Cerebellar nuclear complex (tissue), 1 donor: Measurements from ENCODE around the gene TP63.

Source experiments
- DNase-seq, 2 experiments: peaks; one replicate each; lab custom pipeline; 2025; lab: John Stamatoyannopoulos, UW

TP63 gene

DNA sequence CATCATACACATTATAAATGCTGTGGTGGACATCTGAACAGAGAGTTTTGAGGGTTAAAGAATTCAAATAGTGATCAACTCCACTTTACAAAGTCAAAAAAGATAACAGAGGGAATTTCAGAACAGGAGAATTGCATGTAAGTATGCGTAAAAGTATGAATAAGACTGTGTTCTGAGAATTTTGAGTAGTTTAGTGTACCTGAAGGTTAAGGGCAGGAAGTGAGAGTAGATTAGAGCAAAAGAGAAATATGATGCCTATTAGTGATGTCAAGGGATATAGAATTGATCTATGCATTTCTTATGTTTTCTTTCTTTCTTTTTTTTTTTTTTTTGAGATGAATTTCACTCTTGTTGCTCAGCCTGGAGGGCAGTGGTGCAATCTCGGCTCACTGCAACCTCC lies 53.1 kb downstream of the TP63 start:
- no peak for DNase-seq

DNA sequence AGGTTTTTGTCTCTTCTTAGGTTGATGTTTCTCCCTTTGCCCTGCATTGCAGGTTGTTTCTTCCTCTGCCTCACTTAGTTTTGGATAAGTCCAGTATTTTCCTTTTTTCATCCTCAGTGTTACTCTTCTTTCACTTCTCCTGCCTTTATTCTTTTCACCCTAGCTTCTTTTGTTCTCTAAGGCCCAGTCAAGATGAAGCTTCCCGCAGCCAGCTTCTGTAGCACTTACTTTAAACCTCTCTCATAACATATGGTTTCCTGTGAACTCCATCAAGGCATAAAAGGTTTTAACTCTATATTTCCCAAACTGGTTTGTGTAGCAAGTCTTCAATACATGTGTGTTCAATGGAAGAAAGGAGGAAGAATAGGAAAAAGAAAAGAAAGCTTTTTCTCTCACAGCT lies 54.1 kb downstream of the TP63 start:
- no peak for DNase-seq

DNA sequence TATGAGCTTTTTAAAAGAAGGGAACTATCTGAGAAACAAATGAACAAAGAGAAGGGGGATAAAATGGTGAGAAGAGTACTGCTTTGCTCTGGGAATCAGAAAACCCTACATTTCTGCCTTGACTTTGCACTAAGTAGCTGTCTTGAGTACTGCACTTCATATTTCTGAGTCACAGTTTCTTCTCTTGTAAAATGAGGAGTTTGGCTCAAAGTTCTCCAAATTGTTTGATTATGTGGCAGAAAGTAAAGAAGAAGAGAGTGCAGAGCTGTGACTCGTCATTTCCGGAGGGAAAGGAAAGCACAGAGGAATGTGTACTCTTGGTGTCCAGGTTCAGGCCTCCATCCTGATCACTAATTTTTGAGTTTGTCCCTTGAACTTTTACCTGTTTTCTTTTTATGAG lies 54.7 kb downstream of the TP63 start:
- DNase-seq, result no peak

DNA sequence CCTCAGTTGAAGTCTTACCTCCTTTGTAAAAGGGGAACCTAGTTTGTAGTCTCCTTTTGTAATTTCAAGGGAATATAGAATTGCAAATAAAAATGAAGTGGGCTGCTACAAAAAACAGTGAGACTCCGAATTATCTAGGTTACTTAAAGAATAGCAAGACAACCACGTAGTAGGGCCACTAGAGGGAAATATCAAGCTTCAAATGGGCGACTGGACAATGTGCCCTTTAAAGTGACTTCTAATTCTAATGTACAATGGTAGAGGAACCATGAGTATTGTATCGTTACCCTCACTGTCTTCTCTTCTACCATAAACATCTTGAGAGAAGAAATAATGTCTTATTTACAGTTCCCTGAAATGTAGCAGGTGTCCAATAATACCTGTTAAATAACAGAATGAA lies 56.3 kb downstream of the TP63 start:
- DNase-seq, result no peak

DNA sequence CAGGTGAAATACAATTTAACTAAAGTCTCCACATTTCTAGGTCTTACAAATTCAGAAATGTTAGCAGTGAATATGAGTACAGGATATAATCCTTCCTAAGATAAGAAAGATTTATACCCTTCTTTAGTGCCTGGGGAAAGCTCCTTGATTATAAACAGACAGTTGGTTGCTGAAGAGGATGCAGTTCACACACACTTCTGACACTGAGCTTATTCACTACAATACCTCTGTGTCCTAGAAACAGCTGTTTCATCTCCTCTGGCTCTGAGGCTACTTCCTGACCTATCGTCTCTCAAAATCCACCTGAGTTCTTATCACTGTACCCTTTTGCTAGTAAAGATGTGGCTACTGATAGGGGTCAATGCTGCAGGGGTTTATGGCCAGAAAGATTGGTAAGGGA lies 57.1 kb downstream of the TP63 start:
- DNase-seq, result no peak

DNA sequence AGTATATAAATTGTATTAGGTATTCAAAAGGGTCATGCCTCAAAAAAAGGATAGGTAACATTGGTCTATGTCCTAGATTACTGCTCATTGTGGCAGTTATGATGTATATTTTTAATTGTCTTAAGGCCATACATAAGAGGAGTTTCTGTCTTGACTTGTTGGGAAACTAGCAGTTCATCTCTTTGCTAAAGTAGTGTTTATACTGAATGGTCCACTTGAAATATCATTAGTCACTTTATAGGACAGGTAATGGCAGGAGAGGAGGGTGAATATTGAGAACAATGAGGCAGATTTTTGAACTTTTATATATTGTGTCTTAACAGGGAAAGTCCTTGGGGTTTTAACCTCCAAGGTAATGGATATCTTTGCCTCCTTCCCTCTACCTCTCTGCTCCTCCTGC lies 58.4 kb downstream of the TP63 start:
- no peak for DNase-seq

DNA sequence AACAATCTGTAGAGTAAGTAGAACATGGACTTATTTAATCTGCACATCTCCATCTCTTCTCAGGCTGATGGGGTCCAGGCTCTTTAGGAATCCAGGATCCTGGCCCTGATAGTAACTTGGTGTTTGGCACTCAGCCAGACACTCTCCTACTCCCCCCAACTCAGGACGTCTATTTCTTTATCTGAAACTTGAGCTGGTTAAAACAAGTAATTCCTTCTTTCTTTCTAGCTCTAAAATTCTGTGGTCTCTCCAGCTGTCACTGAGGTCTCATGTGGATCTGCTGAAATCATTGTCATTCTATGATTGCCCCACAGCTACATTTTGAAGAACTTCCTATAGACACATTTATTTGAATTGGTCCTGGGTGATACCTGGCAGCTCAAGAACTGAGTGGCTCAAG lies 59.0 kb downstream of the TP63 start:
- no peak for DNase-seq

DNA sequence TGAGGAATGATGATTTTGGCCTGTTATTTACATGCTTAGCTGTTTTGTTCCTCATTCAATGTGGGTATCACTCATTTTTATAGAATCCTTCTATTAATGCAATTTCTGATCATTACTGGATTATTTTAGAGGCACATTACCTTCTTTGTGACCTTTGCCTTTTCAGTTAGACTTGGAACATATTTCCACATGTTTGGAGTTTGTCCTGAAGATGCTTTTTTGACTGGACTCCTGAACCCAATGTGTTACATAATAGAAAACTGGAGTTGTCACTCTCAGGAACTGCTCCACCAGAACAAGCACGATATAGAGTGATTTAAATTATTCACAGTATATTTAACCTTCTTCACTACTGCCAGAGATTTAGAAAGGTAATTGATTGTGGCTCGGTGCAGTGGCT lies 59.5 kb downstream of the TP63 start:
- no peak for DNase-seq

DNA sequence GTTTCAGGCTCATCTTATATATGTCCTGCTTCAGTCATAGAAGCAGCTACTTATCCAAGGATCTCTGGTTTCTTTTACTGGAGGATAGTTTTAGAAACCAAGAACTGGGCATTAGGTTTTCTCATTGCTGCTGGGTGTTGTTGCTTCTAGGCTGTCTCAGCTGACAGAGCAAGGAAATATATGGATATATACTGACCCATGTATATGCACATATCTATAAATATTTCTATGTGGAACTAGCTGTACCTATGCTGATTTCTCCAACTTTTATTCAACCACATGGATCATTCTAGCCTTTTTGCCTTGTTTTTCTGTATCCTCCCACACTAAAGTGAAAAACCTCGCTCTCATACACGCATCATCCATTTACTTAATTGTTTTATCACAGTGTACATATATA lies 64.2 kb downstream of the TP63 start:
- DNase-seq, result no peak

DNA sequence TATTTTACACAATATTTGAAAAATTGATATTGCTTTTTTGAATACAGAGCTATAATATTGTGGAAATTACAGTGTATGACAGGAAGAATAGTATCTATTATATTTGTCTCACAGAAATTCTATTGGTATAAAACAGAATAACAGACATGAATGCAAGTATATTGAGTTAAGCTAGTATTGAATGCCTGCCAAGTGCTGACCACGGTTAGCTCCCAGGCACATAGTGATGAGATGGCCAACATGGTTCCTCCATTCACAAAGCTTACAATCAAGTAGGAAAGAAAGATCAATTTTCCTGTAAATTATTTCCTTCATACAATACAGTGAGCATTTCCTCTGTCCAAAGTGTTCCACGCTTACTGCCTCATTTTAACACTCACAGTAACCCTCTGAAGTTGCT lies 67.6 kb downstream of the TP63 start:
- no peak for DNase-seq

DNA sequence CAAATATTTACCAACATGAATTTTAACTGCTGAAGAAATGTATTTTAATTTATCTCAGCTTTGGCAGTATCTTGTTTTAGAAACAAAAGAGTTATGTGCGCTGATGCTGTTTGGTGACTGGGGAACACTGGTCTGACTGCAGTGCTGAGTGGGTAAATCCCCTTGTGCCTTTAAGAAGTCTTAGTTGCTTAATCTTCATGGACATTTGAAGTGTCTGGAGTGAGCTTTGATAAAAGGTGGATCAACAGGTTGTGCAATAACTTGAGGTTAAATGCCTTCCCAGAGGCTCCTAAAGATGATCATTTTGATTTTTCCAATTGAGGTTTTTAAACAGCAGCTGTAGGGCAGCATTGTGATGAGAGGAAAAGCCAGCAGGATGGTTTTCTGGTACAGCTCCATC lies 68.7 kb downstream of the TP63 start:
- no peak for DNase-seq

DNA sequence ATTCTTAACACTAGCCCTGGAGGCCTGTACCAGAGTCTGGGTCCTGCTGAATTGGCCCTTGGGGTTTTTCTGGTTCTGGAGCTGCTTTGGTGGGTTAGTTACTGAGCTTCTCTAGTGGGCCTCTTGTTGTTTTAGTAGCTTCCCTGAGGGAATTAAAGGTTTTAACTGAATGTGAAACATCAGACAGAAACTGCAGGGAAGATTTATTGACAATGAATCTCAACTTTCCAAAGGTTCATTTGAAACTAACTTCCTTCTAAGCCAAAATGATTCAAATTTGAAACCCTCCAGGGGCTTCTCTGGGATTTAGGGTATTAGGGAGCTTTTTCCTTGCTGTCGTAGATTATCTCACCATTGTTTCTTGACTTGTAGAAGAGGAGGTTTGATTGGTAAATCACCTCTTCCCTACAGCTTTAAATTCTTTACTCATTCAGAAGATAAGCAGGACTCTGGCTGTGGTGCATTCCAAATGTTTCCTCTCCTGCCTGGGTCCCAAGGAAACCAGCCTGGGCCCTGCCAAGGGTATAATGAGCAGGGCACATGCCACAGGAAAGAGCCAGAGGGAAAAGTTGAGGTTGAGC lies 71.0 kb downstream of the TP63 start:
- DNase-seq, result no peak

DNA sequence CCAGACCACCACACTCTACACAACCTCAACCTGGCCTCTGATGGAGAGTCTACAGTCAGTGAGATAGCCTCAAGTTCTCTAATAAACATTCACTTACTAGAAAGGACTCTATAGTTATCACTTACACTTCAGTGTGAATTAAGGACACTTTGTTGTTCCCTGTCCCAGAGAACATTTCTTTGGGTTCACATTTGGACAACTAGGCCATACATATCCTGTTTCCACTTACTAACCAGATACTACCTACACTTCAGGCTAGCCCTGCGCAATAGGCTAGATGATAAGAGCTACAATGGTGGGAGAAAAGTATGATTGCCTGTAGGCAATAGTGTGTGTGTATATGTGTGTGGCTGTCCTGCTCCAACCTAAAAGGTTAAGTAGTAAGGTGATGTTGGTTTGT lies 72.7 kb downstream of the TP63 start:
- no peak for DNase-seq

DNA sequence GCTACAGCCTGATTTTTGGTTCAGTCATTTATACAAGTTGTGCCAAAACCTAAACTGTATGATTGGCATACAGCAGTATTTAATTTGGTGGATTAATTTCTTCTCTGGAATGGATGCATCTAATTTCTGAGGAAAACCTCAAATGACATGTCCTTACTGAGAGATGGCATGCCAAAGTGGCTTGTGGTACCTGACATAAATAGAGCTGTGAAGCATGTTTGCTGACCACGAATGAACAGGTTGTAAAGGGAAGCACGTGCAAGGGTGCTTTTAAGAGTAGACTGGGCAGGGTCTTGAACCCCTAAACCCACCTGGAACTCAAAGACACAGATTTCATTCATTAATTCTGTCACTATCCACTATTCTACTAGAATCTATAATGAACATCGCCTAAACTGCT lies 77.2 kb downstream of the TP63 start:
- DNase-seq, result no peak

DNA sequence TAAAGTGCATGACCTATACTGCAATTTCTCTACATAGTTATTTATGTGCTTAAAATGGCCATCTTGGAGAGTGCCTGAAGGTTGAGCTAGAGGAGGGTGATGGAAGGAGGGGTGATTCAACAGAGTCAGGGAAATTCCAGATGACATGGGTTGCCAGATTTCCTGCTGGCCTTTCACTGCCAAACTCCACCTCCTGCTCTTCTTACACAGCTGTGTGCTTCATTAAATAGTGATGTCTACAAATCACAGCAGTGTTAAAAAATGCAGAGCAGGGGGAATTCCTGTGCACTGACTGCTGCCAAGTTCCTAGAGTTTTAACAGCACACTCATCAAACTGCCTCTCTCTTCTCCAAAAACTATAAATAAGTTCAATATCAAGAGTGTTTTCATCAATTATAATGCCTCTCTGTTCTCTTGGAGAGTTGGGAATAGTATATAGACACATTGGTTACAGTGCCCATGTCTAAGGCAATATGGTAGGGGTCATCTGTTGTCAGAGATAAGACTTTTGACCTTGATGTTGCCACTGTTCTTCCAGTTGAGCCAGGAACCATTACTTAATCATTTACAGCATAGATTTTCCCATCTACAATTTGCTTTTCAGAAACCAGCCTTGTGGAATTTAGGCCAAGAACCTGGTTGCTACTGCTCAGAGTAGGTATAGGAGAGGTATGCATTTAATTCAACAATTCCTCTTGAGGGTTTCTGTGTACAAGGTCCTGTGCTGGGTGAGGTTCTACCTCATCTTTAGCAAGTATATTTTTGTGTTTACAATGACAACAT lies 79.6 kb downstream of the TP63 start:
- no peak for DNase-seq

DNA sequence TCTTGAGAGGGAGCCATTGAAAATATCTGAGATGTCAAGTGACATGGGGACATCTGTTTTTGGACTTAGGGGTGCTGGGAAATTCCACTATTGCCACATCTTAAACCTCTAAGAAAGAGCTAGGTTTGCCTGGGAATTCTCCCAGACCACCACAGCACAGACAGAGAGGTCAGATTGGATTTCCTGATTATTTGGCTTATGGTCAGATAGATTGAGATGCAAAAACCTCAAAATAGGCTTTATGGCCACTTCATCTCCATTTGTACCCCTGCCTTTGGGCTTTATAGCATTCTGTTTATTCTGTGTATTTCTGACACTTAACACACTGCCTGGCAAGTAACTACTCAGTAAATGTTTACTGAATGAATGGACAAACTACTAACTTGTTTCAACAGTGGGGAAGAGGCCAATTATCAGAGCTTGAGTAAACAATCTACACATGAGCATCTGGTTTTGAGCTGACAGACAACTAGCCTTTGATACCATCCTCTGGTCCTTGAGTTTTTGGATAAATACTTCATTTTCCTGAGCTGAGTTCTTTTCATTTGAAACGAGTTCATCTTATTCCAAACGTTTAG lies 81.8 kb downstream of the TP63 start:
- DNase-seq, result no peak

DNA sequence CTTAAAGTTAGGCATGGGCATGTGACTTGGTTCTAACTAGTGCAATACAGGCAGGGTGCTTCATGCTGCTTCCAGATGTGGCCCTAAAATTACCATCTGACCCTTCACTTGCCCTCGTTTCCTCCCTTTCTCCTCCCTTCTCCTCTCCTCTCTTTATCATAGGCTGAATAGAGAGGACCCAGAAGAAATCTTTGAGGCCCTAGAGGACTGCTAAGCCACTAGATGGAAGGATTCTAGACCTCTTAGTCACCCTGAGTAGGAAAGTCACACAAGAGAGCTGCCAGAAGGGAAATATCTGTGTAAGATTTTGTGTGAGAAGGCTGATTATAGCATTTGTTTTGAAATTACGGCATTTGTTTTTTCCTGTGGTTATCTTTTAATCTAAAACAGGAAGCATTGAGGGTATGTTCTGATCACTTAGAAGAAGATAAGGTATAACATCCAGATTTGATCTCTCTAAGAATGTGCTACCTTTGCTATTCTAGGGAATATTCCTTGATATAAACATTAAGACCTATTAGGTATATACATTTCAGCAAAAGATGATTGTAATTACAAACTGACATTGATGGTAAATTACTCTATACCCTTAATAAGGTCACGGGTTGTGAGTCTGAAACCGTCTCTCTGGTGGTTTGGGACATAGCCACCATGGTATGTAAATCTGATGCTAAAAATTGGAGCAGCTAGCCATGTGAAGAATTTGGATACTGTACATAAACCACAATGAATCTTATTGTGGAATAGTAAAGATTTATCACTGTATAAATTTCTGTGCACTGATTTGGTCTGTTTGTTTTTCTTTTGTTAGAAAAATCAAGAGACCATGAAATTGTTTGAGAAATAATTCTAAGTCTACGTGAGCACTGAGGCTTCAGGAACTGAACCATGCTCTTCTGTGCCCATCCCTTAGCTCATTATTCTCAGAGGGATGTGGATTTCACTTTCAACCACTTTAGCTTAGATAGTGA lies 84.1 kb downstream of the TP63 start:
- no peak for DNase-seq

DNA sequence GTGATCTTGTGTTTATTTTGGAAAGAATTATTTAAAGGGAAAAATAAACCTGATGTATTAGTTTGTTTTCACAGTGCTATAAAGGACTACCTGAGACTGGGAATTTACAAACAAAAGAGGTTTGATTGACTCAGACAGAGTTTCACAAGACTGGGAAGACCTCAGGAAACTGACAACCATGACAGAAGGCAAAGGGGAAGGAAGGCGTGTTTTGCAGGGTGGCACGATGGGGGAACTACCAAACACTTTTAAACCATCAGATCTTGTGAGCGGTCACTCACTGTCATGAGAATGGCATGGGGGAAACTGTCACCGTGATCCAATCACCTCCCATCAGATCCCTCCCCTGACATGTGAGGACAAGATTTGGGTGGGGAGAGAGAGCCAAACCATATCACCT lies 87.0 kb downstream of the TP63 start:
- DNase-seq, result no peak

DNA sequence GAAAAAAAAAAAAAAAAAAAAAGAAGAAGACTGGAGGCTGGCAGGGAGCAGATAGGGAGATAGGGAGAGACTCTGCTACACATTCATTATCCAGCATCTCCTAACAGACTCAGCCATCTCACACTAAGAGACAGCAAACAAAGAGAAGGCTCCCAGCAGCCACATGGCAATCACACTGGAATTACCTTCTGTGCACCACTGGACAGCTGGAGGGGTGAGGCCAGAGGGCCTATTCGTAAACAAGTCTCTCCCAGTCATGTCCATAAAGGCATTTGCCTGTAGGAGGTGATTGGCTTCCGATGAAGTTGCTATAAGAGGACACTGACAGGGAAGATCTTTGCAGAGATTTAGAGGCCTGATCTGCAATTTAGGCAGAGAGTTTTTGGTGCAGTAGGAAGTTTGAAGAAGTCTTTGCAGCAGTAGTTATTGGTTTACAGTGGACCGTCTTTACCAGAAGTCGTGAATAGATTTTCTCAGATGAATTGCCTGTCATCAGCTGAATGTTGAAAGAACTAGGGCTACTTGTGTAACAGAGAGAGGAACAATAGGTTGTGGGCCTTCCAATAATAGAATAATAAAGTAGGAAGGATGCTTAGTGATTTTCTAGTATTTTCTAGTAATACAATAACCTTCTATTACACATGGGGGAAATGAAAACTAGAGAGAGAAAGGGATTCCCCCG lies 89.7 kb downstream of the TP63 start:
- DNase-seq, result no peak

DNA sequence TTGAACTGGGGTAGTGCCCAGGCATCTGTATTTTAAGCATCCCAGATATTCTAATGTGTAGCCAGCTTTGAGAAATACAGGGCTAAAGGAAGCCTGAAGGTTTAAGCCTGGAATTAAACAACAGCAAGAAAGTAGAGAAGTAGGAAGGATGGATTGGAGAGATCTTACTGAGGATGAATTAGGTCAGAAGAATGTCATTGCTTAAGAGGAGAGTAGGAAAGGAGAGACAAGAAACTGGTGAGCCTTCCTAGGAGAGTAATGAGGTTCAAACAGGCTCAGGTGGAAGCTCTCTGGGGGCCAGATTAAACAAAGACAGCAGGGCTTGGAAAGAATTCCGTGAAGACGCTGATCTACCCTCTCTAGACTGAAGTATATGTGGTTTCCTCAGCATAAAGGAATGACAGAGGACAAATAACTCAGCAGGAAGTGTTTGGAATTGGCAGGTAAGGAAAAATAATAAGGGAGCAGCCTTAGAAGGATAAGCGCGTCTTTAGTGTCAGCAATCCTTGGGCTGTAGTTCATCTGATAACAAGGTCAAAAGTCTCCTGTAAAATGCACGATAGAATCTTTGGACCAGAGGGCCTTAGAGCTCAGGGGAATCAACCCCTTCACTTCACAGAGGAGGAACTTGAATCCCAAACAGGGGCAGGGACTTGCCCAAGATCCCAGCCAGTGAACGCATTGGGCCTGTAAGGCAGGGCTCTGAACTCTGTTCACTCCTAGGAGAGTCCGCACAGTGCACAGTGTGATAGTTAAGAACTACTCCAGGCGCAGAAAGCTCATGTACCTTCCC lies 90.9 kb downstream of the TP63 start:
- DNase-seq, result no peak

DNA sequence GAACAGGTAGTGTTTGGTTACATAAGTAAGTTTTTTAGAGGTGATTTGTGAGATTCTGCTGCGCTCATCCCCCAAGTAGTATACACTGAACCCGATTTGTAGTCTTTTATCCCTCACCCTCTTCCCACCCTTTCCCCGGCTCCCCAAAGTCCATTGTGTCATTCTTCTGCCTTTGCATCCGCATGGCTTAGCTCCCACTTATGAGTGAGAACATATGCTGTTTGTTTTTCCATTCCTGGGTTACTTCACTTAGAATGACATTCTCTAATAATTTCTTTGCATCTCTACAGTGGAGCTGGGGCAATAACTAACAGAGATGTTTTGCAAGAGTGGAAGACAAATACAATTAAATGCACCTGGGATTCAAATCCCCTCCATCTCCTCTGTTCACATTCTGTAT lies 93.2 kb downstream of the TP63 start:
- DNase-seq, result no peak
